Spleen (tissue), 11 donors: Measurements from ENCODE around the gene ZNF264. TPM values are rescaled to one million over a fixed set of nuclear protein-coding genes. Genes with fewer than 3 reads are reported as not detected.

Source experiments
- DNase-seq: peaks from one replicate; pipeline ENCODE4 v3.0.0-alpha.2; 2020
- H3K27ac ChIP-seq, 8 donors: fragments of 200-600 bp; sonication (generic) in 7 of 8; 1 replicate in 4 of 8; 2 replicates in 4 of 8; pipeline versions ENCODE4 v1.5.0 to v1.8.0; 2016 to 2021; ENCODE audit warnings: inconsistent platforms in 4 of 8, mild to moderate bottlenecking in 4 of 8, moderate library complexity in 1 of 8
- H3K27me3 ChIP-seq, 7 donors: fragments of 200-600 bp; sonication (generic) in 6 of 7; replicated peaks in 1 of 7; 1 replicate in 4 of 7; 2 replicates in 3 of 7; pipeline versions ENCODE4 v1.5.0 to v1.8.0; 2016 to 2021; ENCODE audit warnings: inconsistent platforms in 3 of 7, mild to moderate bottlenecking in 1 of 7
- H3K36me3 ChIP-seq, 6 donors: fragments of 200-600 bp; sonication (generic) in 5 of 6; 1 replicate in 4 of 6; 2 replicates in 2 of 6; pipeline versions ENCODE4 v1.5.0 to v1.8.0; 2016 to 2021; ENCODE audit warnings: inconsistent platforms in 2 of 6
- H3K4me1 ChIP-seq, 6 donors: fragments of 200-600 bp; sonication (generic) in 5 of 6; 1 replicate in 3 of 6; 2 replicates in 3 of 6; pipeline versions ENCODE4 v1.5.0 to v1.8.0; 2016 to 2021; ENCODE audit warnings: inconsistent platforms in 3 of 6
- H3K4me3 ChIP-seq, 8 donors: fragments of 200-600 bp; sonication (generic) in 7 of 8; 1 replicate in 4 of 8; 2 replicates in 4 of 8; pipeline versions ENCODE4 v1.5.0 to v1.8.0; 2016 to 2021; ENCODE audit warnings: inconsistent platforms in 4 of 8, mild to moderate bottlenecking in 4 of 8, moderate library complexity in 2 of 8
- H3K9me3 ChIP-seq, 8 donors: fragments of 200-600 bp; sonication (generic) in 7 of 8; 1 replicate in 4 of 8; 2 replicates in 4 of 8; pipeline versions ENCODE4 v1.5.0 to v1.8.0; 2016 to 2021; ENCODE audit warnings: inconsistent platforms in 4 of 8
- CTCF ChIP-seq, 11 experiments: fragments of 200-600 bp in 7 of 11; fragments of 450-650 bp in 4 of 11; sonication (generic) in 4 of 11; IDR thresholded peaks in 8 of 11; conservative IDR thresholded peaks in 3 of 11; 1 replicate in 7 of 11; 2 replicates in 4 of 11; pipeline versions ENCODE4 v1.4.0 to v1.8.0; 2016 to 2021; ENCODE audit warnings: antibody characterized with exemption in 11 of 11, inconsistent platforms in 4 of 11, mild to moderate bottlenecking in 1 of 11
- POLR2A ChIP-seq, 3 donors: fragments of 450-650 bp; IDR thresholded peaks; one replicate each; pipeline ENCODE4 v1.5.1; 2017; ENCODE audit warnings: antibody characterized with exemption in 3 of 3, mild to moderate bottlenecking in 1 of 3
- POLR2AphosphoS5 ChIP-seq, 3 donors: sonication (generic); formaldehyde crosslinking; IDR thresholded peaks; one replicate each; pipeline ENCODE4 v1.5.1; 2017; ENCODE audit warnings: antibody characterized with exemption in 3 of 3
- WGBS, 5 donors: extraction: QIAGEN DNeasy Blood & Tissue Kit in 3 of 5; methylation state at CpG; one replicate each; pipeline versions ENCODE4 v1.1.5 to v1.1.7; 2013 to 2018; 5-methylcytosine and 5-hydroxymethylcytosine counted together
- intact Hi-C: fragments of 100-400 bp; cut with DNase I; formaldehyde crosslinking; loops from one replicate; pipeline ENCODE4 v1.15.0; 2023; ENCODE audit warnings: low total_unique reads
- polyA plus RNA-seq, 3 donors: library from polyadenylated mRNA; stranded (reverse); fragments of 200-250 nt; gene quantifications; one replicate each; pipeline ENCODE4 v1.2.1, GENCODE V29; 2013
- total RNA-seq, 7 donors: library from RNA; depleted of rRNA in 3 of 7; stranded (reverse); fragments of >200 nt in 3 of 7; fragmentation: NEBNext Ultra II Directional in 4 of 7; extraction: Animal tissue kit (Norgen Biotek cat#: 25700) in 4 of 7; gene quantifications; one replicate each; pipeline versions ENCODE4 v1.1.0 to v1.2.1, GENCODE V29; 2016 to 2021
- donor health status: healthy with polysubstance abuse.
- donor health status: DM: no; HTN: no; CAD: no; lungs with moderate emphysema.
- donor health status: DM: no; HTN: no; CAD: no.
- donor health status: Bipolar disorder and iron deficiency.
- donor health status: healthy.
- donor health status: DM: no; HTN: no; CAD: no.
- donor health status: DM: yes; HTN: yes; CAD: no.

Gene ZNF264
- total and polyA plus RNA-seq, 10 donors: 3.8 to 68.9 (median 54.3) TPM

GRCh38 chr19:57210381-57210780 is 19.1 kb downstream of the ZNF264 start:
- peaks cover 0 to 49% (median 27%) of the 10 kb centered on the region in 8 donors for H3K9me3 ChIP-seq
- H3K4me3 ChIP-seq: no peak overlapping the region
- no peak for DNase-seq
- intact Hi-C loops: no loop called here
- peak overlapping the region in 1 of 8 donors; percentile 37 for H3K27ac ChIP-seq
- peaks cover 0 to 97% (median 72%) of the 10 kb centered on the region in 6 donors for H3K36me3 ChIP-seq
- 81 to 92% (median 83%) methylated on average over 4 of the region's 4 CpGs for WGBS, 5 donors
- no peaks in the 10 kb centered on the region for H3K27me3 ChIP-seq
- H3K4me1 ChIP-seq: no peaks in the 10 kb centered on the region
- TF ChIP-seq POLR2A (IDR thresholded peaks at IDR 0.05): no peak
- TF ChIP-seq POLR2AphosphoS5 (IDR thresholded peaks at IDR 0.05): no peak
- no peak for TF ChIP-seq CTCF (IDR thresholded peaks at IDR 0.05 in 8 of 11, conservative IDR thresholded peaks at IDR 0.05 in 3 of 11)

- Histone ChIP-seq H3K36me3 (peaks cover 0 to 97% (median 65%) of the 10 kb centered on the region in 6 donors), H3K27me3 (no peaks in the 10 kb centered on the region), H3K4me1 (no peaks in the 10 kb centered on the region), H3K4me3 (no peak overlapping the region), H3K9me3 (peaks cover 0 to 60% (median 27%) of the 10 kb centered on the region in 8 donors), H3K27ac (no peak overlapping the region)
- TF ChIP-seq CTCF (IDR thresholded peaks at IDR 0.05 in 8 of 11, conservative IDR thresholded peaks at IDR 0.05 in 3 of 11) (no peak), POLR2AphosphoS5 (IDR thresholded peaks at IDR 0.05) (no peak), POLR2A (IDR thresholded peaks at IDR 0.05) (no peak)
- DNase-seq: no peak
- intact Hi-C loops: no loop called here
- WGBS, 5 donors: 94 to 97% (median 94%) methylated on average over 7 of the region's 7 CpGs
These were observed 20.8 kb downstream of the ZNF264 start for GRCh38 chr19:57212109-57212508.

- no peaks in the 10 kb centered on the region for H3K9me3 ChIP-seq
- no peak for DNase-seq
- TF ChIP-seq POLR2AphosphoS5 (IDR thresholded peaks at IDR 0.05) (no peak), CTCF (IDR thresholded peaks at IDR 0.05 in 8 of 11, conservative IDR thresholded peaks at IDR 0.05 in 3 of 11) (no peak), POLR2A (IDR thresholded peaks at IDR 0.05) (no peak)
- no peak overlapping the region for H3K27ac ChIP-seq
- H3K27me3 ChIP-seq: no peaks in the 10 kb centered on the region
- intact Hi-C loops: no loop called here
- no peaks in the 10 kb centered on the region for H3K4me1 ChIP-seq
- no peak overlapping the region for H3K4me3 ChIP-seq
- 78 to 88% (median 83%) methylated on average over 5 of the region's 5 CpGs for WGBS, 5 donors
- no peaks in the 10 kb centered on the region for H3K36me3 ChIP-seq
These were observed 36.2 kb downstream of the ZNF264 start for GRCh38 chr19:57227502-57227901.

GRCh38 chr19:57231686-57232085 is 40.4 kb downstream of the ZNF264 start:
- no peaks in the 10 kb centered on the region for H3K27me3 ChIP-seq
- H3K27ac ChIP-seq: peak overlapping the region in 2 of 8 donors; percentile 31 to 45
- intact Hi-C loops: no loop called here
- no peaks in the 10 kb centered on the region for H3K36me3 ChIP-seq
- H3K9me3 ChIP-seq: no peaks in the 10 kb centered on the region
- no peak for DNase-seq
- H3K4me3 ChIP-seq: peak overlapping the region in 1 of 8 donors; percentile 22
- TF ChIP-seq POLR2A (IDR thresholded peaks at IDR 0.05) (no peak), POLR2AphosphoS5 (IDR thresholded peaks at IDR 0.05) (no peak), CTCF (IDR thresholded peaks at IDR 0.05 in 8 of 11, conservative IDR thresholded peaks at IDR 0.05 in 3 of 11) (no peak)
- 57 to 80% (median 68%) methylated on average over 6 to 9 of the region's 9 CpGs for WGBS, 5 donors
- H3K4me1 ChIP-seq: peaks cover 0 to 5% (median 0%) of the 10 kb centered on the region in 6 donors
